Endothelial cell of umbilical vein (primary cell): ENCODE data around the gene PRRC2C. TPM values are rescaled to one million over a fixed set of nuclear protein-coding genes. Genes with fewer than 3 reads are reported as not detected.

Source experiments
- BruUV-seq: library from RNA; stranded (reverse); fragments of 400-500 nt; replicated peaks from 2 replicates; lab custom pipeline; 2021; lab: Mats Ljungman, UMichigan
- CTCF ChIA-PET: fragments of 300-600, 350-600 bp; sonication (Branson Sonifier 250); formaldehyde crosslinking; loops from one replicate; lab custom pipeline; 2021; ENCODE audit warnings: antibody characterized with exemption, inconsistent platforms; lab: Charles Lee
- POLR2A ChIA-PET: fragments of 300-600, 350-600 bp; sonication (Branson Sonifier 250); formaldehyde crosslinking; loops from one replicate; lab custom pipeline; 2021; ENCODE audit warnings: antibody characterized with exemption, inconsistent platforms; lab: Charles Lee
- DNase-seq: peaks from one replicate; pipeline ENCODE4 v3.0.0-alpha.2; 2011; ENCODE audit warnings: low read depth, low spot score
- FAIRE-seq: peaks from 2 replicates; lab custom pipeline; 2011; peaks lifted over from hg19 to GRCh38; lab: Jason Lieb, UNC
- H2AFZ ChIP-seq: 2 replicates; pipeline ENCODE4 v1.6.0; 2012; ENCODE audit warnings: low read depth, low read length, control low read depth, inconsistent platforms
- H3K27ac ChIP-seq: 2 replicates; pipeline ENCODE4 v1.5.1; 2011; ENCODE audit warnings: low read depth, mild to moderate bottlenecking, control low read depth, low read length, moderate library complexity; ENCODE audit not compliant: insufficient read depth
- H3K27me3 ChIP-seq, 2 experiments: 2 replicates each; pipeline versions ENCODE4 v1.6.0 to v1.6.1; 2011; ENCODE audit warnings: low read length in 2 of 2, mixed read lengths in 1 of 2; ENCODE audit not compliant: control insufficient read depth in 2 of 2, insufficient read depth in 2 of 2
- H3K36me3 ChIP-seq, 2 experiments: 2 replicates in 1 of 2; 3 replicates in 1 of 2; pipeline ENCODE4 v1.5.1; 2011; ENCODE audit warnings: low read length in 2 of 2, mild to moderate bottlenecking in 1 of 2, moderate library complexity in 1 of 2; ENCODE audit not compliant: control insufficient read depth in 2 of 2, insufficient read depth in 2 of 2; ENCODE audit errors: extremely low read depth in 1 of 2
- H3K4me1 ChIP-seq: 3 replicates; pipeline ENCODE4 v1.5.1; 2011; ENCODE audit warnings: mild to moderate bottlenecking, low read length; ENCODE audit not compliant: control insufficient read depth, insufficient read depth; ENCODE audit errors: extremely low read depth
- H3K4me2 ChIP-seq: 2 replicates; pipeline ENCODE4 v1.6.1; 2011; ENCODE audit warnings: low read length, control low read depth, mixed read lengths; ENCODE audit not compliant: insufficient read depth
- H3K4me3 ChIP-seq, 3 experiments: fragments of 200-600 bp in 1 of 3; sonication (generic), shearing (Covaris generic) in 1 of 3; replicated peaks in 1 of 3; 2 replicates each; pipeline ENCODE4 v1.5.1; 2011 to 2016; ENCODE audit warnings: control low read depth in 3 of 3, low read length in 3 of 3, mild to moderate bottlenecking in 2 of 3, inconsistent platforms in 1 of 3, low read depth in 1 of 3, moderate library complexity in 1 of 3; ENCODE audit not compliant: insufficient read depth in 1 of 3
- H3K79me2 ChIP-seq: 2 replicates; pipeline ENCODE4 v1.6.0; 2012; ENCODE audit warnings: low read length, inconsistent platforms; ENCODE audit not compliant: control insufficient read depth, insufficient read depth
- H3K9ac ChIP-seq: replicated peaks from 2 replicates; pipeline ENCODE3; 2011; ENCODE audit warnings: low read length, control low read depth; ENCODE audit not compliant: insufficient read depth; ENCODE audit errors: extremely low read depth
- H3K9me1 ChIP-seq: replicated peaks from 3 replicates; pipeline ENCODE4 v1.6.0; 2011; ENCODE audit warnings: mild to moderate bottlenecking, low read length; ENCODE audit not compliant: control insufficient read depth, insufficient read depth; ENCODE audit errors: extremely low read depth
- H3K9me3 ChIP-seq: replicated peaks from 2 replicates; pipeline ENCODE4 v1.5.1; 2012; ENCODE audit warnings: low read length, inconsistent platforms; ENCODE audit not compliant: control insufficient read depth, insufficient read depth
- H4K20me1 ChIP-seq: replicated peaks from 2 replicates; pipeline ENCODE3; 2011; ENCODE audit warnings: mild to moderate bottlenecking, low read length; ENCODE audit not compliant: control insufficient read depth, insufficient read depth; ENCODE audit errors: extremely low read depth
- FOS ChIP-seq: IDR thresholded peaks from 2 replicates; pipeline ENCODE4 v1.6.1; 2011; ENCODE audit warnings: mild to moderate bottlenecking, low read length, moderate library complexity, borderline replicate concordance; ENCODE audit not compliant: insufficient read depth
- JUN ChIP-seq: IDR thresholded peaks from 2 replicates; pipeline ENCODE4 v1.6.1; 2011; ENCODE audit warnings: borderline replicate concordance, low read depth; ENCODE audit not compliant: insufficient read length, insufficient read depth
- POLR2AphosphoS5 ChIP-seq: IDR thresholded peaks from 2 replicates; pipeline ENCODE4 v1.6.1; 2012; ENCODE audit warnings: low read depth, mild to moderate bottlenecking, control low read depth, low read length, moderate library complexity; ENCODE audit not compliant: insufficient read depth
- dilution Hi-C: fragments of 300-500 bp; cut with MboI; formaldehyde crosslinking; loops from one replicate; pipeline ENCODE4 v1.15.0; 2019; ENCODE audit warnings: low sequenced_read_pairs; ENCODE audit not compliant: extremely low pct_ligation_motif_present
- intact Hi-C: fragments of 100-400 bp; cut with micrococcal nuclease; formaldehyde crosslinking; loops from one replicate; pipeline ENCODE4 v1.10.0; 2022
- polyA plus RNA-seq, 4 experiments: library from polyadenylated mRNA; depleted of rRNA in 3 of 4; stranded (reverse) in 3 of 4; unstranded in 1 of 4; fragments of >200 nt; gene quantifications; 2 replicates each; pipeline versions ENCODE4 v1.2.1 to v1.2.3, GENCODE V29; 2011 to 2012; ENCODE audit warnings: missing spikeins in 1 of 4
- total RNA-seq: library from RNA; stranded (reverse); gene quantifications from 2 replicates; pipeline ENCODE4 v1.2.3, GENCODE V29; 2021

PRRC2C gene
- total and polyA plus RNA-seq, 2 donors (not counting 3 experiments of a cell fraction or from before 2014, with no cell fraction given) = 65.7 to 199 TPM

DNA sequence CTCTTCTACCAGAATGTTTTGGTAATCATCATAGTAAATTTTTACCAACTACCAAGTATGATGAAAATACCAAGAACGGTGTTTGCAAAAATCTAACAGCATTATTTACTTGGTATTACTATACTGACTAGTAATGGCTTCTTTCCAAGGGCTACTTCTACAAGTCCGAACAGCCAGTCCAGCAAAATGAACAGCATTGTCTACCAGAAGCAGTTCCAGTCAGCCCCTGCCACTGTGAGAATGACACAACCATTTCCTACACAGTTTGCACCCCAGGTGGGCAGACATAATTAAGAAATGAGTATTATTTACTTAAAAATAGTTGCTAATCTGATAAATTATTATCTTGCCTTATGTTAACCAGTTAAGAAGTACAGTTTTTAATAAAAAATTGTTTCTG lies 102.9 kb downstream of the PRRC2C start:
- intact Hi-C loops = loop anchor here (5.0 kb wide), 1 partner anchor 56 kb away; no protein-coding TSS in a partner anchor
- no peak overlapping the region for H3K4me2 ChIP-seq
- no peak overlapping the region for H2AFZ ChIP-seq
- H3K9me3 ChIP-seq = no peaks in the 10 kb centered on the region
- H3K27me3 ChIP-seq = no peaks in the 10 kb centered on the region
- H4K20me1 ChIP-seq = no peaks in the 10 kb centered on the region
- ChIA-PET POLR2A (no interaction called here), CTCF (interaction anchor here (1.5 kb wide), 1 partner anchor 128 kb away, joined by 3 read pairs; no protein-coding TSS in a partner anchor)
- no peak overlapping the region for H3K9ac ChIP-seq
- no peak for TF ChIP-seq JUN
- dilution Hi-C loops = no loop called here
- no peaks in the 10 kb centered on the region for H3K9me1 ChIP-seq
- no TSS peak for BruUV-seq
- FAIRE-seq = no peak
- H3K36me3 ChIP-seq = peaks cover 22 to 43% of the 10 kb centered on the region in 2 experiments
- no peak overlapping the region for H3K4me3 ChIP-seq
- H3K4me1 ChIP-seq = no peaks in the 10 kb centered on the region
- H3K27ac ChIP-seq = no peak overlapping the region
- no peaks in the 10 kb centered on the region for H3K79me2 ChIP-seq
- no peak for DNase-seq

DNA sequence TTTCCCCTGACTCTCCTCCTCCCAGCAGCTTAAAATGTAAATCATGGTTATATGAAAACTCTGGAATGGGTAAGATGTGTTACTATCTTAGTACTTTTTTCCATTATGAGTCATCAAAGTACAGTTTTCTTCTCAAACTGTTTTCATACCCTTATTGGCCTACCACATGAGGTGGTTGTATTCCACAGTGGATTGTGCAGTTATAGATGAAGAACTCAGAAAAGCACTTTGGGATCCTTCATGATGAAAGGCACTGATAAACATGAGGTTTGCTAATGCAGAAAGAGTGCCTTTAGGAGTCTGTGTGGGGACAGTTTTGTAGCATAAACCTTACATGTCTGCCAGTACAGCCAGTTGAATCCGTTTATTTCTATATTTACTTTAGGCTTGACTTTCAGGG lies 104.7 kb downstream of the PRRC2C start:
- no peaks in the 10 kb centered on the region for H3K4me1 ChIP-seq
- intact Hi-C loops (no loop called here), dilution Hi-C loops (no loop called here)
- no peaks in the 10 kb centered on the region for H4K20me1 ChIP-seq
- no TSS peak for BruUV-seq
- no peak overlapping the region for H2AFZ ChIP-seq
- H3K36me3 ChIP-seq = peaks cover 13 to 35% of the 10 kb centered on the region in 2 experiments
- FAIRE-seq (no peak), DNase-seq (no peak)
- CTCF ChIA-PET = no interaction called here
- no peaks in the 10 kb centered on the region for H3K79me2 ChIP-seq
- H3K9me1 ChIP-seq = no peaks in the 10 kb centered on the region
- no peak overlapping the region for H3K27ac ChIP-seq
- H3K4me3 ChIP-seq = no peak overlapping the region
- no peak overlapping the region for H3K9ac ChIP-seq
- H3K27me3 ChIP-seq = no peaks in the 10 kb centered on the region
- no peak overlapping the region for H3K4me2 ChIP-seq
- POLR2A ChIA-PET = no interaction called here
- H3K9me3 ChIP-seq = no peaks in the 10 kb centered on the region
- TF ChIP-seq FOS = peak; percentile 15
- TF ChIP-seq POLR2AphosphoS5 = no peak
